IMR-90 (cell line): ENCODE measurements around the gene VHLL. TPM values are rescaled to one million over a fixed set of nuclear protein-coding genes. Genes with fewer than 3 reads are reported as not detected.

Source experiments
- ATAC-seq: fragments of 200-7000 bp; cut with Tn5 transposase; 2 replicates; pipeline ENCODE4 v1.9.1; 2020; ENCODE audit warnings: low read depth, mild to moderate bottlenecking, moderate library complexity
- BruUV-seq: library from RNA; stranded (reverse); fragments of 400-500 nt; replicated peaks from 2 replicates; lab custom pipeline; 2021; lab: Mats Ljungman, UMichigan
- CTCF ChIA-PET: fragments of 300-600 bp; formaldehyde crosslinking; extraction: SDS; loops from one replicate; lab custom pipeline; 2021; ENCODE audit warnings: antibody characterized with exemption; lab: Yijun Ruan, JAX
- POLR2A ChIA-PET: fragments of 300-600 bp; sonication (Branson Sonifier 250); formaldehyde crosslinking; loops from one replicate; lab custom pipeline; 2022; ENCODE audit warnings: antibody characterized with exemption; ENCODE audit not compliant: unreplicated experiment; lab: Charles Lee
- DNase-seq: peaks from one replicate; pipeline ENCODE4 v3.0.0; 2013
- H2AFZ ChIP-seq: replicated peaks from 2 replicates; pipeline ENCODE3; 2013; ENCODE audit warnings: low read length, mild to moderate bottlenecking; ENCODE audit not compliant: poor library complexity
- H2AK5ac ChIP-seq: 2 replicates; pipeline ENCODE4 v1.6.1; 2013; ENCODE audit warnings: low read depth, low read length, inconsistent platforms
- H2AK9ac ChIP-seq: replicated peaks from 2 replicates; pipeline ENCODE3; 2013; ENCODE audit warnings: mild to moderate bottlenecking, low read depth, low read length, moderate library complexity; ENCODE audit not compliant: poor library complexity
- H2BK120ac ChIP-seq: 2 replicates; pipeline ENCODE4 v1.6.1; 2013; ENCODE audit warnings: low read depth, low read length, inconsistent platforms
- H2BK15ac ChIP-seq: 3 replicates; pipeline ENCODE4 v1.6.1; 2013; ENCODE audit warnings: low read depth, low read length, inconsistent platforms
- H2BK20ac ChIP-seq: 2 replicates; pipeline ENCODE4 v1.6.1; 2013; ENCODE audit warnings: low read depth, mild to moderate bottlenecking, inconsistent platforms, low read length, moderate library complexity
- H2BK5ac ChIP-seq: 2 replicates; pipeline ENCODE4 v1.6.1; 2013; ENCODE audit warnings: mild to moderate bottlenecking, low read depth, low read length, inconsistent platforms; ENCODE audit not compliant: poor library complexity, severe bottlenecking
- H3K14ac ChIP-seq: replicated peaks from 2 replicates; pipeline ENCODE4 v1.6.1; 2013; ENCODE audit warnings: low read depth, low read length, inconsistent platforms
- H3K18ac ChIP-seq: 2 replicates; pipeline ENCODE4 v1.6.1; 2013; ENCODE audit warnings: low read depth, low read length, control low read depth
- H3K23ac ChIP-seq: 2 replicates; pipeline ENCODE4 v1.6.1; 2013; ENCODE audit warnings: low read depth, low read length, inconsistent platforms
- H3K27ac ChIP-seq: 2 replicates; pipeline ENCODE4 v1.5.1; 2013; ENCODE audit warnings: mild to moderate bottlenecking, control low read depth, low read length; ENCODE audit not compliant: insufficient read depth
- H3K27me3 ChIP-seq: 2 replicates; pipeline ENCODE4 v1.6.1; 2013; ENCODE audit warnings: low read length; ENCODE audit not compliant: control insufficient read depth, insufficient read depth
- H3K36me3 ChIP-seq: 2 replicates; pipeline ENCODE4 v1.6.1; 2013; ENCODE audit warnings: low read length, mixed read lengths; ENCODE audit not compliant: control insufficient read depth, insufficient read depth
- H3K4ac ChIP-seq: 2 replicates; pipeline ENCODE4 v1.6.1; 2013; ENCODE audit warnings: low read depth, low read length, inconsistent platforms
- H3K4me1 ChIP-seq: 2 replicates; pipeline ENCODE4 v1.6.1; 2013; ENCODE audit warnings: low read length, mixed read lengths; ENCODE audit not compliant: control insufficient read depth, insufficient read depth
- H3K4me2 ChIP-seq: 2 replicates; pipeline ENCODE4 v1.6.1; 2013; ENCODE audit warnings: low read depth, mild to moderate bottlenecking, control low read depth, low read length, moderate library complexity
- H3K4me3 ChIP-seq: 2 replicates; pipeline ENCODE4 v1.5.1; 2013; ENCODE audit warnings: low read depth, mild to moderate bottlenecking, control low read depth, low read length, moderate library complexity; ENCODE audit not compliant: insufficient read depth
- H3K56ac ChIP-seq: 2 replicates; pipeline ENCODE4 v1.6.1; 2013; ENCODE audit warnings: low read length, inconsistent platforms; ENCODE audit not compliant: insufficient read depth; ENCODE audit errors: extremely low read depth
- H3K79me1 ChIP-seq, 2 experiments: 2 replicates each; pipeline ENCODE4 v1.6.1; 2013; ENCODE audit warnings: low read length in 2 of 2, inconsistent platforms in 1 of 2, low read depth in 1 of 2
- H3K9ac ChIP-seq: 2 replicates; pipeline ENCODE4 v1.6.1; 2013; ENCODE audit warnings: low read depth, low read length, control low read depth
- H3K9me1 ChIP-seq: 2 replicates; pipeline ENCODE4 v1.6.1; 2013; ENCODE audit warnings: low read length, inconsistent platforms; ENCODE audit not compliant: insufficient read depth
- H3K9me3 ChIP-seq: 2 replicates; pipeline ENCODE4 v1.6.1; 2013; ENCODE audit warnings: low read length; ENCODE audit not compliant: control insufficient read depth, insufficient read depth
- H4K20me1 ChIP-seq: 2 replicates; pipeline ENCODE4 v1.6.1; 2013; ENCODE audit warnings: low read length, inconsistent platforms; ENCODE audit not compliant: insufficient read depth
- H4K5ac ChIP-seq: 2 replicates; pipeline ENCODE4 v1.6.1; 2013; ENCODE audit warnings: mild to moderate bottlenecking, low read depth, low read length, control low read depth
- H4K8ac ChIP-seq, 2 experiments: 2 replicates each; pipeline ENCODE4 v1.6.1; 2013; ENCODE audit warnings: low read depth in 2 of 2, low read length in 2 of 2, control low read depth in 1 of 2, inconsistent platforms in 1 of 2
- H4K91ac ChIP-seq: 2 replicates; pipeline ENCODE4 v1.6.1; 2013; ENCODE audit warnings: low read depth, low read length, inconsistent platforms; ENCODE audit not compliant: insufficient read depth
- BHLHE40 ChIP-seq: fragments of 150-350 bp; IDR thresholded peaks from 2 replicates; pipeline ENCODE4 v1.6.1; 2016; ENCODE audit warnings: mild to moderate bottlenecking, low read depth, low read length
- CHD1 ChIP-seq: IDR thresholded peaks from 2 replicates; pipeline ENCODE4 v1.6.1; 2012; ENCODE audit warnings: low read depth, low read length, improper control_type of control experiment
- FOS ChIP-seq: fragments of 150-350 bp; IDR thresholded peaks from 2 replicates; pipeline ENCODE4 v1.6.1; 2016; ENCODE audit warnings: low read depth, low read length
- MAFK ChIP-seq: IDR thresholded peaks from 2 replicates; pipeline ENCODE4 v1.6.1; 2012; ENCODE audit warnings: low read depth, low read length, improper control_type of control experiment
- MAZ ChIP-seq: IDR thresholded peaks from 2 replicates; pipeline ENCODE4 v1.6.1; 2012; ENCODE audit warnings: low read depth, mild to moderate bottlenecking, low read length, improper control_type of control experiment, moderate library complexity, borderline replicate concordance
- MXI1 ChIP-seq: IDR thresholded peaks from 2 replicates; pipeline ENCODE4 v1.6.1; 2012; ENCODE audit warnings: low read depth, mild to moderate bottlenecking, low read length, moderate library complexity, borderline replicate concordance
- NFE2L2 ChIP-seq: fragments of 150-350 bp; IDR thresholded peaks from 2 replicates; pipeline ENCODE4 v1.6.1; 2016; ENCODE audit warnings: low read depth, mild to moderate bottlenecking, low read length
- POLR2A ChIP-seq: IDR thresholded peaks from 2 replicates; pipeline ENCODE4 v1.6.1; 2012; ENCODE audit warnings: mild to moderate bottlenecking, low read depth, low read length
- RAD21 ChIP-seq: IDR thresholded peaks from 2 replicates; pipeline ENCODE4 v1.6.1; 2012; ENCODE audit warnings: low read length, improper control_type of control experiment
- RFX5 ChIP-seq: IDR thresholded peaks from 2 replicates; pipeline ENCODE4 v1.8.0; 2012; ENCODE audit warnings: low read depth, mild to moderate bottlenecking, low read length, moderate library complexity
- SMC3 ChIP-seq: fragments of 150-350 bp; IDR thresholded peaks from 2 replicates; pipeline ENCODE4 v1.6.1; 2016; ENCODE audit warnings: low read depth, mild to moderate bottlenecking, antibody characterized with exemption, low read length, moderate library complexity
- WGBS, 2 experiments: methylation state at CpG; one replicate each; pipeline versions ENCODE4 v1.1.5 to v1.1.7; 2013; ENCODE audit warnings: missing lambda C conversion rate in 2 of 2; ENCODE audit not compliant: insufficient read length in 1 of 2; ENCODE audit errors: extremely low coverage in 2 of 2; 5-methylcytosine and 5-hydroxymethylcytosine counted together
- dilution Hi-C: fragments of 300-500 bp; cut with HindIII; formaldehyde crosslinking; loops from one replicate; pipeline ENCODE4 v1.14.3; 2018; ENCODE audit warnings: low sequenced_read_pairs; ENCODE audit not compliant: unreplicated experiment
- in situ Hi-C: fragments of 300-500 bp; cut with MboI; formaldehyde crosslinking; loops from 3 replicates; pipeline ENCODE4 v1.14.3; 2019; ENCODE audit warnings: low sequenced_read_pairs, inconsistent platforms, mixed read lengths
- intact Hi-C: fragments of 100-400 bp; cut with micrococcal nuclease; formaldehyde crosslinking; loops from 2 replicates; pipeline ENCODE4 v1.10.0; 2022
- polyA plus RNA-seq, 3 experiments: library from polyadenylated mRNA; depleted of rRNA; stranded (reverse); fragments of >200 nt; gene quantifications; 2 replicates each; pipeline ENCODE4 v1.2.3, GENCODE V29; 2012; ENCODE audit warnings: low replicate concordance in 1 of 3
- total RNA-seq: library from RNA; depleted of rRNA; stranded (reverse); fragments of >200 nt; gene quantifications from 2 replicates; pipeline ENCODE4 v1.2.3, GENCODE V29; 2012
- TF ChIP-seq, protein P1 (sequence below): fragments of 150-350 bp; IDR thresholded peaks from 2 replicates; pipeline ENCODE4 v1.6.1; 2017; ENCODE audit warnings: mild to moderate bottlenecking, antibody characterized with exemption, low read length, low read depth
- TF ChIP-seq, protein P2 (sequence below): fragments of 150-350 bp; IDR thresholded peaks from 2 replicates; pipeline ENCODE4 v1.6.1; 2016; ENCODE audit warnings: low read depth, mild to moderate bottlenecking, low read length, moderate library complexity, borderline replicate concordance
- TF ChIP-seq, protein P3 (sequence below): conservative IDR thresholded peaks from 2 replicates; pipeline ENCODE4 v1.5.1; 2012; ENCODE audit warnings: mild to moderate bottlenecking, low read depth, low read length, improper control_type of control experiment

VHLL gene
- total and polyA plus RNA-seq, 2 of the 4 experiments (the other 2 are of a cell fraction): not detected

DNA sequence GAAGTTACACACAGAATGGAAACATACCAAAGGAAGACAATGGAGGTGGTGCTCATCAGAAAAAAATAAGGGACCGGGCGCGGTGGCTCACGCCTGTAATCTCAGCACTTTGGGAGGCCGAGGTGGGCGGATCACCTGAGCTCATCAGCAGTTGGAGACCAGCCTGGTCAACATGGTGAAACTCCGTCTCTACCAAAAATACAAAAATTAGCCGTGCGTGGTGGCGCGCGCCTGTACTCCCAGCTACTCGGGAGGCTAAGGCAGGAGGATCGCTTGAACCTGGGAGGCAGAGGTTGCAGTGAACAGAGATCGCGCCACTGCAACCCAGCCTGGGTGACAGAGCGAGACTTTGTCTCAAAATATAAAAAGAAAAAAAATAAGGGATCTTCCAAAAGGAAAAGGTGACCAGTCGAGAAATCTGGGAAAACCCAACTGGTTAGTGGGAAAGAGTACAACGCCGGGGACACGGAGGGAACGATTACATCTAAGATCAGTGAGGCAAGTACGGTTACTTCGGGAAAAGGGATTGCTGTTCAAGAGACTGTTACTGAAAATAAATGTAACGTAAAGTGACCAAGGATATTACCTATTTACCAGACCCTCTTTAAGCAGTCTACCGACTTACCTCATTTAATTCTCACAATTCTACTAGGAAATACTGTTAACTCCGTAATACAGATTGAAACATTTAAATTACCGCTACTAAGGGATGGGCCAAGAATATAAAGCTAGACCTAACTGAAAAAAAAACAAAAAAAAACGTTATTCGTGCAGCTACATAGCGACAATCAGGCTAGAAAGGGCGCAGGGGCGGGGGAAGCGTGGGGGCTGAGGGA, 38.2 kb upstream of the VHLL start:
- H3K14ac ChIP-seq: peak overlapping the region; percentile 96
- H2BK15ac ChIP-seq: no peak overlapping the region
- H3K18ac ChIP-seq: no peak overlapping the region
- H3K9me1 ChIP-seq: no peaks in the 10 kb centered on the region; the same call in 1 of the 2 replicates
- in situ Hi-C loops: no loop called here
- H4K20me1 ChIP-seq: peaks cover 13% of the 10 kb centered on the region
- peak overlapping the region; percentile 96 for H3K4ac ChIP-seq
- peak overlapping the region; percentile 80 for H3K9ac ChIP-seq
- POLR2A ChIA-PET: interaction anchor here (0.6 to 0.7 kb wide), 2 partner anchors 10 to 15 kb away, joined by 4 to 8 read pairs; no protein-coding TSS in a partner anchor
- peak overlapping the region; percentile 96 for H2AFZ ChIP-seq
- no peaks in the 10 kb centered on the region for H3K27me3 ChIP-seq
- 74% methylated on average over 12 of the region's 34 CpGs; no CpG with 5 or more reads in 1 of the 2 experiments for WGBS, 2 experiments
- peak overlapping the region; percentile 59 for H3K4me3 ChIP-seq
- H3K27ac ChIP-seq: peak overlapping the region; percentile 72
- peak overlapping the region; percentile 94 for H3K4me2 ChIP-seq
- ATAC-seq (no peak), DNase-seq (peak; percentile 4)
- peaks cover 21% of the 10 kb centered on the region for H3K36me3 ChIP-seq
- CTCF ChIA-PET: interaction anchor here (0.8 kb wide), 1 partner anchor 12 kb away, joined by 3 read pairs; no protein-coding TSS in a partner anchor
- peak overlapping the region; percentile 83 for H4K91ac ChIP-seq
- dilution Hi-C loops: no loop called here
- no peak overlapping the region for H2BK20ac ChIP-seq
- no peaks in the 10 kb centered on the region; the same call in 1 of the 2 replicates for H3K4me1 ChIP-seq
- peak overlapping the region; percentile 96 for H3K23ac ChIP-seq
- intact Hi-C loops: no loop called here
- peaks cover 9 to 47% of the 10 kb centered on the region in 2 experiments; a peak in 3 of 4 replicates for H3K79me1 ChIP-seq
- H2BK5ac ChIP-seq: peak overlapping the region; percentile 53
- H4K5ac ChIP-seq: no peak overlapping the region
- no peaks in the 10 kb centered on the region for H3K9me3 ChIP-seq
- no TSS peak for BruUV-seq
- peak overlapping the region; percentile 73 for H3K56ac ChIP-seq
- peak overlapping the region; percentile 78; the same call in 1 of the 2 replicates for H2AK5ac ChIP-seq
- H2AK9ac ChIP-seq: peak overlapping the region; percentile 98
- peak overlapping the region; percentile 44 to 91 for H4K8ac ChIP-seq
- H2BK120ac ChIP-seq: peak overlapping the region; percentile 22; the same call in 1 of the 2 replicates
- no peak for TF ChIP-seq RFX5
- no peak for TF ChIP-seq MXI1
- TF ChIP-seq RAD21: no peak
- TF ChIP-seq, protein P1, sequence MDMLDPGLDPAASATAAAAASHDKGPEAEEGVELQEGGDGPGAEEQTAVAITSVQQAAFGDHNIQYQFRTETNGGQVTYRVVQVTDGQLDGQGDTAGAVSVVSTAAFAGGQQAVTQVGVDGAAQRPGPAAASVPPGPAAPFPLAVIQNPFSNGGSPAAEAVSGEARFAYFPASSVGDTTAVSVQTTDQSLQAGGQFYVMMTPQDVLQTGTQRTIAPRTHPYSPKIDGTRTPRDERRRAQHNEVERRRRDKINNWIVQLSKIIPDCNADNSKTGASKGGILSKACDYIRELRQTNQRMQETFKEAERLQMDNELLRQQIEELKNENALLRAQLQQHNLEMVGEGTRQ: no peak
- TF ChIP-seq, protein P2, sequence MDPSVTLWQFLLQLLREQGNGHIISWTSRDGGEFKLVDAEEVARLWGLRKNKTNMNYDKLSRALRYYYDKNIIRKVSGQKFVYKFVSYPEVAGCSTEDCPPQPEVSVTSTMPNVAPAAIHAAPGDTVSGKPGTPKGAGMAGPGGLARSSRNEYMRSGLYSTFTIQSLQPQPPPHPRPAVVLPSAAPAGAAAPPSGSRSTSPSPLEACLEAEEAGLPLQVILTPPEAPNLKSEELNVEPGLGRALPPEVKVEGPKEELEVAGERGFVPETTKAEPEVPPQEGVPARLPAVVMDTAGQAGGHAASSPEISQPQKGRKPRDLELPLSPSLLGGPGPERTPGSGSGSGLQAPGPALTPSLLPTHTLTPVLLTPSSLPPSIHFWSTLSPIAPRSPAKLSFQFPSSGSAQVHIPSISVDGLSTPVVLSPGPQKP: no peak
- no peak for TF ChIP-seq POLR2A
- no peak for TF ChIP-seq MAZ
- no peak for TF ChIP-seq MAFK
- TF ChIP-seq FOS: no peak
- no peak for TF ChIP-seq BHLHE40
- TF ChIP-seq CHD1: no peak
- TF ChIP-seq NFE2L2: no peak
- TF ChIP-seq SMC3: no peak
- TF ChIP-seq, protein P3, sequence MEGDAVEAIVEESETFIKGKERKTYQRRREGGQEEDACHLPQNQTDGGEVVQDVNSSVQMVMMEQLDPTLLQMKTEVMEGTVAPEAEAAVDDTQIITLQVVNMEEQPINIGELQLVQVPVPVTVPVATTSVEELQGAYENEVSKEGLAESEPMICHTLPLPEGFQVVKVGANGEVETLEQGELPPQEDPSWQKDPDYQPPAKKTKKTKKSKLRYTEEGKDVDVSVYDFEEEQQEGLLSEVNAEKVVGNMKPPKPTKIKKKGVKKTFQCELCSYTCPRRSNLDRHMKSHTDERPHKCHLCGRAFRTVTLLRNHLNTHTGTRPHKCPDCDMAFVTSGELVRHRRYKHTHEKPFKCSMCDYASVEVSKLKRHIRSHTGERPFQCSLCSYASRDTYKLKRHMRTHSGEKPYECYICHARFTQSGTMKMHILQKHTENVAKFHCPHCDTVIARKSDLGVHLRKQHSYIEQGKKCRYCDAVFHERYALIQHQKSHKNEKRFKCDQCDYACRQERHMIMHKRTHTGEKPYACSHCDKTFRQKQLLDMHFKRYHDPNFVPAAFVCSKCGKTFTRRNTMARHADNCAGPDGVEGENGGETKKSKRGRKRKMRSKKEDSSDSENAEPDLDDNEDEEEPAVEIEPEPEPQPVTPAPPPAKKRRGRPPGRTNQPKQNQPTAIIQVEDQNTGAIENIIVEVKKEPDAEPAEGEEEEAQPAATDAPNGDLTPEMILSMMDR: no peak
